ENCODE data around the gene PWWP2B.

Gene PWWP2B

GRCh38 chr10:132406181-132406580 lies 9.2 kb downstream of the PWWP2B start:
- no peak for DNase-seq (ENCODE audit: low read depth in 2 of 3, low spot score in 2 of 3)

- DNase-seq (ENCODE audit: low read depth in 2 of 3, low spot score in 2 of 3), result no peak
These were observed 9.8 kb downstream of the PWWP2B start for GRCh38 chr10:132406750-132407149.

GRCh38 chr10:132407243-132407746 lies 10.3 kb downstream of the PWWP2B start:
- no peak for DNase-seq (ENCODE audit: low read depth in 2 of 3, low spot score in 2 of 3)

GRCh38 chr10:132407846-132408278 lies 10.9 kb downstream of the PWWP2B start:
- DNase-seq (ENCODE audit: low read depth in 2 of 3, low spot score in 2 of 3), result no peak

- DNase-seq (ENCODE audit: low read depth in 2 of 3, low spot score in 2 of 3), result no peak
These were observed 11.4 kb downstream of the PWWP2B start for GRCh38 chr10:132408367-132408781.

GRCh38 chr10:132408823-132409666 lies 12.0 kb downstream of the PWWP2B start:
- no peak for DNase-seq (ENCODE audit: low read depth in 2 of 3, low spot score in 2 of 3)

GRCh38 chr10:132409667-132410028 lies 12.6 kb downstream of the PWWP2B start:
- DNase-seq (ENCODE audit: low read depth in 2 of 3, low spot score in 2 of 3), result no peak

GRCh38 chr10:132410056-132410778 lies 13.2 kb downstream of the PWWP2B start:
- DNase-seq (ENCODE audit: low read depth in 2 of 3, low spot score in 2 of 3), result no peak

- no peak for DNase-seq (ENCODE audit: low read depth in 2 of 3, low spot score in 2 of 3)
These were observed 14.0 kb downstream of the PWWP2B start for GRCh38 chr10:132410779-132411532.

GRCh38 chr10:132411561-132412253 lies 14.7 kb downstream of the PWWP2B start:
- DNase-seq (ENCODE audit: low read depth in 2 of 3, low spot score in 2 of 3), result no peak

- DNase-seq (ENCODE audit: low read depth in 2 of 3, low spot score in 2 of 3), result no peak
These were observed 15.6 kb downstream of the PWWP2B start for GRCh38 chr10:132412316-132413192.

GRCh38 chr10:132413226-132414205 lies 16.5 kb downstream of the PWWP2B start:
- no peak for DNase-seq (ENCODE audit: low read depth in 2 of 3, low spot score in 2 of 3)

- DNase-seq (ENCODE audit: low read depth in 2 of 3, low spot score in 2 of 3), result no peak
These were observed 17.5 kb downstream of the PWWP2B start for GRCh38 chr10:132414402-132415016.

GRCh38 chr10:132415255-132415654 lies 18.3 kb downstream of the PWWP2B start:
- no peak for DNase-seq (ENCODE audit: low read depth in 2 of 3, low spot score in 2 of 3)

GRCh38 chr10:132415956-132416355 lies 19.0 kb downstream of the PWWP2B start:
- DNase-seq (ENCODE audit: low read depth in 2 of 3, low spot score in 2 of 3), result no peak

GRCh38 chr10:132416566-132417256 lies 19.7 kb downstream of the PWWP2B start:
- DNase-seq (ENCODE audit: low read depth in 2 of 3, low spot score in 2 of 3), result no peak

GRCh38 chr10:132417257-132417910 lies 20.4 kb downstream of the PWWP2B start:
- no peak for DNase-seq (ENCODE audit: low read depth in 2 of 3, low spot score in 2 of 3)
